OCI-LY1 (cell line): Measurements from ENCODE around the gene WDFY4.

ENCODE experiments used
- CTCF ChIP-seq: fragments of 200-600 bp; sonication (generic), shearing (Covaris generic); IDR thresholded peaks from 2 replicates; pipeline ENCODE4 v1.5.1; 2017; ENCODE audit warnings: mild to moderate bottlenecking, antibody characterized with exemption, low read length, moderate library complexity, mixed read lengths
- EZH2 ChIP-seq: fragments of 200-600 bp; sonication (generic), shearing (Covaris generic); IDR thresholded peaks from 2 replicates; pipeline ENCODE4 v1.8.0; 2017; ENCODE audit warnings: borderline replicate concordance, mixed run types, mild to moderate bottlenecking, antibody characterized with exemption, low read length, moderate library complexity, mixed read lengths

- TF ChIP-seq EZH2 (no peak), CTCF (no peak)
These were observed 324.7 kb downstream of the WDFY4 start for GRCh38 chr10:49009199-49009979.
